Lung (tissue), 12 donors: ENCODE results near the gene PRXL2B. TPM values are rescaled to one million over a fixed set of nuclear protein-coding genes. Genes with fewer than 3 reads are reported as not detected.

Source experiments
- ATAC-seq: fragments of 200-7000 bp; cut with Tn5 transposase; one replicate; pipeline ENCODE4 v1.9.1; 2020; ENCODE audit warnings: moderate number of reproducible peaks; ENCODE audit not compliant: insufficient read depth, low FRiP score
- DNase-seq, 3 donors: peaks; one replicate each; pipeline ENCODE4 v3.0.0-alpha.2; 2013 to 2017
- H3K27ac ChIP-seq, 2 donors: one replicate each; pipeline ENCODE4 v1.5.1; 2013; ENCODE audit warnings: mild to moderate bottlenecking in 2 of 2, moderate library complexity in 2 of 2, control low read depth in 1 of 2, inconsistent platforms in 1 of 2, low read depth in 1 of 2, low read length in 1 of 2
- H3K27me3 ChIP-seq, 3 donors: one replicate each; pipeline ENCODE4 v1.5.1; 2013; ENCODE audit warnings: low read length in 2 of 3; ENCODE audit not compliant: control insufficient read depth in 3 of 3, insufficient read depth in 3 of 3
- H3K36me3 ChIP-seq, 4 donors: one replicate each; pipeline ENCODE4 v1.5.1; 2013; ENCODE audit warnings: low read length in 4 of 4, mild to moderate bottlenecking in 1 of 4, moderate library complexity in 1 of 4; ENCODE audit not compliant: control insufficient read depth in 4 of 4, insufficient read depth in 4 of 4
- H3K4me1 ChIP-seq, 5 donors: one replicate each; pipeline ENCODE4 v1.5.1; 2013; ENCODE audit warnings: low read length in 5 of 5, mild to moderate bottlenecking in 2 of 5, moderate library complexity in 1 of 5; ENCODE audit not compliant: control insufficient read depth in 5 of 5, insufficient read depth in 5 of 5
- H3K4me3 ChIP-seq: one replicate; pipeline ENCODE4 v1.5.1; 2013; ENCODE audit warnings: mild to moderate bottlenecking, control low read depth, moderate library complexity
- H3K9ac ChIP-seq, 2 donors: one replicate each; pipeline ENCODE4 v1.5.1; 2013; ENCODE audit warnings: low read length in 2 of 2, control low read depth in 1 of 2; ENCODE audit not compliant: insufficient read depth in 1 of 2
- H3K9me3 ChIP-seq, 4 donors: one replicate each; pipeline ENCODE4 v1.5.1; 2013; ENCODE audit warnings: low read length in 3 of 4, mild to moderate bottlenecking in 1 of 4, moderate library complexity in 1 of 4; ENCODE audit not compliant: control insufficient read depth in 4 of 4, insufficient read depth in 3 of 4
- WGBS, 2 donors: extraction: QIAGEN DNeasy Blood & Tissue Kit; methylation state at CpG; one replicate each; pipeline ENCODE4 v1.1.7; 2013; 5-methylcytosine and 5-hydroxymethylcytosine counted together
- polyA plus RNA-seq, 2 donors: library from polyadenylated mRNA; stranded (reverse); fragments of 200-250 nt; gene quantifications; one replicate each; pipeline ENCODE4 v1.2.1, GENCODE V29; 2013
- total RNA-seq, 2 donors: library from RNA; depleted of rRNA in 1 of 2; stranded (reverse); fragments of >200 nt in 1 of 2; gene quantifications; one replicate each; pipeline ENCODE4 v1.2.1, GENCODE V29; 2014 to 2021
- TF ChIP-seq, protein P1 (sequence below): IDR thresholded peaks from 2 replicates; pipeline ENCODE4 v1.5.1; 2012; ENCODE audit warnings: mild to moderate bottlenecking; ENCODE audit errors: control extremely low read depth, extremely low read depth
- donor health status: control.
- donor health status: control.
- donor health status: Bipolar disorder and iron deficiency.
- donor health status: healthy.
- donor health status: DM: yes; HTN: yes; CAD: no.

The PRXL2B gene
- total and polyA plus RNA-seq, 4 donors: 17.8 to 39.8 (median 27.0) TPM

- peak overlapping the region in 1 of 2 donors; percentile 11 for H3K9ac ChIP-seq
- WGBS, 2 donors: 83 to 91% methylated on average over 19 of the region's 19 CpGs
Observed at GRCh38 chr1:2587860-2588571, 1.4 kb downstream of the PRXL2B start.

GRCh38 chr1:2588661-2589430 is 2.3 kb downstream of the PRXL2B start:
- Histone ChIP-seq H3K9me3 (no peaks in the 10 kb centered on the region), H3K27ac (no peak overlapping the region), H3K36me3 (peaks cover 0 to 21% (median 4%) of the 10 kb centered on the region in 4 donors), H3K27me3 (no peaks in the 10 kb centered on the region), H3K9ac (no peak overlapping the region), H3K4me1 (peaks cover 3 to 31% (median 21%) of the 10 kb centered on the region in 5 donors), H3K4me3 (no peak overlapping the region)
- no peak for DNase-seq
- ATAC-seq: no peak
- 92 to 94% methylated on average over 21 to 23 of the region's 23 CpGs for WGBS, 2 donors
- TF ChIP-seq, protein P1, sequence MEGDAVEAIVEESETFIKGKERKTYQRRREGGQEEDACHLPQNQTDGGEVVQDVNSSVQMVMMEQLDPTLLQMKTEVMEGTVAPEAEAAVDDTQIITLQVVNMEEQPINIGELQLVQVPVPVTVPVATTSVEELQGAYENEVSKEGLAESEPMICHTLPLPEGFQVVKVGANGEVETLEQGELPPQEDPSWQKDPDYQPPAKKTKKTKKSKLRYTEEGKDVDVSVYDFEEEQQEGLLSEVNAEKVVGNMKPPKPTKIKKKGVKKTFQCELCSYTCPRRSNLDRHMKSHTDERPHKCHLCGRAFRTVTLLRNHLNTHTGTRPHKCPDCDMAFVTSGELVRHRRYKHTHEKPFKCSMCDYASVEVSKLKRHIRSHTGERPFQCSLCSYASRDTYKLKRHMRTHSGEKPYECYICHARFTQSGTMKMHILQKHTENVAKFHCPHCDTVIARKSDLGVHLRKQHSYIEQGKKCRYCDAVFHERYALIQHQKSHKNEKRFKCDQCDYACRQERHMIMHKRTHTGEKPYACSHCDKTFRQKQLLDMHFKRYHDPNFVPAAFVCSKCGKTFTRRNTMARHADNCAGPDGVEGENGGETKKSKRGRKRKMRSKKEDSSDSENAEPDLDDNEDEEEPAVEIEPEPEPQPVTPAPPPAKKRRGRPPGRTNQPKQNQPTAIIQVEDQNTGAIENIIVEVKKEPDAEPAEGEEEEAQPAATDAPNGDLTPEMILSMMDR: no peak

More at GRCh38 chr1:2587860-2588571, 1.4 kb downstream of the PRXL2B start:
- H3K4me3 ChIP-seq: no peak overlapping the region
- H3K36me3 ChIP-seq: peaks cover 0 to 21% (median 4%) of the 10 kb centered on the region in 4 donors
- TF ChIP-seq, protein P1: no peak
- ATAC-seq: no peak
- H3K4me1 ChIP-seq: peaks cover 3 to 28% (median 17%) of the 10 kb centered on the region in 5 donors
- peak in 1 of 3 donors; percentile 11 for DNase-seq
- no peak overlapping the region for H3K27ac ChIP-seq
- H3K27me3 ChIP-seq: no peaks in the 10 kb centered on the region
- no peaks in the 10 kb centered on the region for H3K9me3 ChIP-seq

GRCh38 chr1:2589431-2590232 is 3.1 kb downstream of the PRXL2B start:
- DNase-seq: no peak
- no peak for ATAC-seq
- 96 to 97% methylated on average over 25 of the region's 25 CpGs for WGBS, 2 donors
- Histone ChIP-seq H3K4me1 (peaks cover 3 to 29% (median 18%) of the 10 kb centered on the region in 5 donors), H3K27ac (no peak overlapping the region), H3K9ac (no peak overlapping the region), H3K9me3 (no peaks in the 10 kb centered on the region), H3K4me3 (no peak overlapping the region), H3K36me3 (peaks cover 0 to 21% (median 4%) of the 10 kb centered on the region in 4 donors), H3K27me3 (no peaks in the 10 kb centered on the region)
- TF ChIP-seq, protein P1: no peak
